HS-27A (cell line): ENCODE results near the gene MMP20.
"Not testable (repeated sequence)": the region's sequence is repeated elsewhere in the genome, so short reads cannot be mapped to it uniquely, and the experiment has no call there.

Experiments
- DNase-seq: peaks from one replicate; pipeline ENCODE4 v3.0.0-alpha.2; 2012; ENCODE audit warnings: low read depth, missing footprints

Gene MMP20, protein sequence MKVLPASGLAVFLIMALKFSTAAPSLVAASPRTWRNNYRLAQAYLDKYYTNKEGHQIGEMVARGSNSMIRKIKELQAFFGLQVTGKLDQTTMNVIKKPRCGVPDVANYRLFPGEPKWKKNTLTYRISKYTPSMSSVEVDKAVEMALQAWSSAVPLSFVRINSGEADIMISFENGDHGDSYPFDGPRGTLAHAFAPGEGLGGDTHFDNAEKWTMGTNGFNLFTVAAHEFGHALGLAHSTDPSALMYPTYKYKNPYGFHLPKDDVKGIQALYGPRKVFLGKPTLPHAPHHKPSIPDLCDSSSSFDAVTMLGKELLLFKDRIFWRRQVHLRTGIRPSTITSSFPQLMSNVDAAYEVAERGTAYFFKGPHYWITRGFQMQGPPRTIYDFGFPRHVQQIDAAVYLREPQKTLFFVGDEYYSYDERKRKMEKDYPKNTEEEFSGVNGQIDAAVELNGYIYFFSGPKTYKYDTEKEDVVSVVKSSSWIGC

DNA sequence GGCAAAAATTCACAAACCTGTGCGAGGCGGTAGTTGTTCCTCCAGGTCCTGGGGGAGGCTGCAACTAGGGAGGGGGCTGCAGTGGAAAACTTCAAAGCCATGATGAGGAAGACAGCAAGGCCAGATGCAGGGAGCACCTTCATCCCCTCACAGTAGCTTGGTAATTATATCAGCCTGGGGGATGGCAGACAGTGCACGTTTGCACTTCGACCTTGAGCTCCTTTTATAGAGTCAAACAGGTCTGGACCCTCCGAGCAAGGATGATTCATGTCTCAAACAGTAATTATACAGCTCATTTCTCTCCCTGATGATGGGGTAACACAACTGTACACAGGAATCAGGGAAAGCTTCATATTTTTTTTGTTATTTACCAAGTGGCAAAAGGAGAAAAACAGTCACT is at the start of gene MMP20:
MMP20 (minus strand) TSS at position 156 of the 400 bp plus-strand sequence; CDS start at position 143, 13 bp downstream.
- no peak for DNase-seq

DNA sequence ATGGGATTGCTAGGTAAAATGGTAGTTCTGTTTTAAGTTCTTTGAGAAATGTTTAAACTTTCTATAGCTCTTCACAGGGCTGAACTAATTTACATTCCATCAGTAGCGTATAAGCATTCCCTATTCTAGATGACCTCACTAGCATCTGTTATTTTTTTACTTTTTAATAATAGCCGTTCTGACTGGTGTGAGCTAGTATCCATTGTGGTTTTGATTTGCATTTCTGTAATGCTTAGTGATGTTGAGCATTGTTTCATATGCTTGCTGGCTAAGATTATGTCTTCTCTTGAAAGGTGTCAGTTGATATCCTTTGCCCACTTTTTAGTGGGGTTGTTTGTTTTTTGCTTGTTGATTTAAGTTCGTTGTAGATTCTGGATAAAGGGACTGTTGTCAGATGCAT is 44.5 kb upstream of the MMP20 start:
- no peak for DNase-seq

DNA sequence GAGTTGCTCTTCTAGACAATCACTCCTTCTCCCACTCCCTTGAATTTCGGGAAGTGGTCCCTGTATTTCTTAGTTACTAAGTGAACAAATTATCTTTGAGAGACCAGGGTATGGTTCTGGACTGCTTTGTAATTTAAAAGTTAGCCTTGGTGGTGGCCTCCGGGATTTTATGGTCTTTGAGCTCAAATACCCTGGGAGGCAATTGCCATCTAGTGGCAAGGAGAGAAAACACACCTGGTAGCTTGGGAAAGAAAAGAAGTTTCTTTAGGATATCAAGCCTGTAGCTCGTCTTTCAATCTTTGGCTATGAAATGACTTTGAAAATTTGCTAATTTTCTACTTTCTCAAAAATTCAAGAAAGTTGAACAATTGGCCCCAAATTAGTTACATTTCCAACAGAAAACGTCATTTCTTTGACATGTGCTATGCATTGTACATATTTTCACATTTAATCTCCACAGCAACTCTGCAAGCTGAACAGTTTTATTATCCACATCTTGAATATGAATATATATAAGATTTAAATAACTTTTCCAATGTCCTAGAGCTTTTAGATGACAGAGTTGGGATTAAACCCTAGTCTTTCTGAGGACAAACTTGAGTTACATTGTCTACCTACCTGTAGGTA is 41.3 kb upstream of the MMP20 start:
- DNase-seq = peak; percentile 5

DNA sequence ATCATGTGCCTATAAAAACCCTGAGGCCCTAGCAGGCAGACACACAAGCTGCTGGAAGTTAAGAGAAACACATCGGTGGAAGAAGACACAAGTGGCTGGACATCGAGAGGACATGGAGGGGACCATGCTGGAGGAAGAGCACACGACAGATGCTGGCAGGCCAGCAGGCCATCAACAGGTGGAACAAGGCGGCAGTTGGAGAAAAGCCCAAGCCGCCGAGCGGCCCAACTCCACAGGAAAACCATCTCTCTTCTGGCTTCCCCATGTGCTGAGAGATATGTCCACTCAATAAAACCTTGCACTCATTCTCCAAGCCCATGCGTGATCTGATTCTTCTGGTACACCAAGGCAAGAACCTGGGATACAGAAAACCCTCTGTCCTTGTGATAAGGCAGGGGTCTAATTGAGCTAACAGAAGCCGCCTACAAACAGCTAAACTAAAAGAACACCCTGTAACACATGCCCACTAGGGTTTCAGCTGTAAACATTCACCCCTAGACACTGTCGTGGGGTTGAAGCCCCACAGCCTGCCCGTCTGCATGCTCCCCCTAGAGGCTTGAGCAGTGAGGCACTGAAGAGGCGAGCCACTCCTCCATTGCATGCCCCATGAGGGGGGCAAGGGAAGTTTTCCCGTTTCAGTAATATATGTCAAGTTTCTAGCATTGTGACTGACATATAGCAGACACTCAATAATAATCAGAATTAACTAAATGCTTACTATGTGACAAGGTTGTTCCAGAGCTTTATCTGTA is 39.0 kb upstream of the MMP20 start:
- no peak for DNase-seq

DNA sequence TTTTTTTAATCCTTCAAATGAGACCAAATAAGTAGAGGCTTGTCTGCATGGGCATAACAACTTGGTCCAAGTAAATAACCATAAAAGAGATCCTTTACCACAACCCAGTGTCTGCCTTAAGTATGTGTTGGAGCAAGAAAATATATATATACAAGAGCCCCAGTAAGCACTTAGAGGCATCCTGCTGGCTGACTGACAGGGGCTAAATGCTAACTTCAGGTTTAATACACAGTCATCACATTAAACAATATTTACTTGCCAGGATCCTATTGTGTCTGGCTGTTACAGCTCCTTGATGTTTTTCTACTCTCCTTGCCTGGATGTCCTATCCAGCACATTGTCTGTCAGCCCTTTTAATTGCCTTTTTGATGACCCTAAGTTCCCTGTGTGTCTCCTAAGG is 37.5 kb upstream of the MMP20 start:
- DNase-seq = no peak

DNA sequence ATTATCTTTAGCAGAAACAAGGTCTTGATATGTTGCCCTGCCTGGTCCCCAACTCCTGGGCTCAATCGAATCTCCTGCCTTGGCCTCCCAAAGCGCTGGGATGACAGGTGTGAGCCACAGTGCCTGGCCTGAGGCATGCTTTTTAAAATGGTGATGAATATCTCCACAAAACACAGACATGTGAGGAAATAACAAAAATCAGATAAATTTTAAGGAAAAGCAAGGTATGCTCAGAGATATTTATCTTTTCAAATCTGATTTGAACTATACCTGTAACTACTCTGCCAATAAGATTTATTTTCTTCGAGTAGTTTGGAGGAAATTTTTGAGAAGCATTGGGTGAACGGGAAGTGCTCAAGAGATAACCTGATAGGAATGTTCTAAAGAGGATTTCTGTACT is 35.9 kb upstream of the MMP20 start:
- no peak for DNase-seq

DNA sequence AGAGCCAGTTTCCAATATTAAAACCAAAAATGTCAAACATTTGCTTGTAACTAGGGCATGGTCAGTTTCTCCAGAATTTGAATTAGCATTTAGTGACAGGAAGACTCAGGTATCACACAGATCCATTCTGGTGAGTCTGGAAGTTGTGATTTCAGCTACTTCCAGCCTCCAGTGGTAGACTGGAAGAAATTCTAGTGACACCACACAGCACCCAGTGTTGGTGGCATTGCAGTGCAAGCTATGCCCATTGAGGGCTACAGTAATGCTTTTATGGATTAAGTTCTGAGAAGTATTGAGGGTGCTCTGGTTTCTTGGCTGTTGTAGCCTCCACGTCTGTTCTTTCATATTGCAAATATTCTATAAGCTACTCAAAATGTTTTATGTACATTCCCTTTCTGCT is 31.4 kb upstream of the MMP20 start:
- DNase-seq = no peak

DNA sequence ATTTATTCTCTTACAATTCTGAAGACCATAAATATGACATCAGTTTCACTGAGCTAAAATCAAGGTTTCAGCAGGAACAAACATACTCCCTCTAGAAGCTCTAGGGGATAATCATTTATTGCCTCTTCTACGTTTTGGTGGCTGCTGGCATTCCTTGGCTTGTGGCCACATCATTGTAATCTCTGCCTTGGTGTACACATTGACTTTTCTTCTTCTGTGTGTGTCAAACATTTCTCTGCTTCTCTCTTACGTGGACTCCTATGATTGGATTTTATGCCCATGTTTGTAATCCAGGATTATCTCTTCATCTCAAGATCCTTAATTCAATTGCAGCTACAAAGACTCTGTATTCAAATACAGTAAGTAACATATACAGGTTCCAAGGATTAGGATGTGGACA is 30.4 kb upstream of the MMP20 start:
- no peak for DNase-seq

DNA sequence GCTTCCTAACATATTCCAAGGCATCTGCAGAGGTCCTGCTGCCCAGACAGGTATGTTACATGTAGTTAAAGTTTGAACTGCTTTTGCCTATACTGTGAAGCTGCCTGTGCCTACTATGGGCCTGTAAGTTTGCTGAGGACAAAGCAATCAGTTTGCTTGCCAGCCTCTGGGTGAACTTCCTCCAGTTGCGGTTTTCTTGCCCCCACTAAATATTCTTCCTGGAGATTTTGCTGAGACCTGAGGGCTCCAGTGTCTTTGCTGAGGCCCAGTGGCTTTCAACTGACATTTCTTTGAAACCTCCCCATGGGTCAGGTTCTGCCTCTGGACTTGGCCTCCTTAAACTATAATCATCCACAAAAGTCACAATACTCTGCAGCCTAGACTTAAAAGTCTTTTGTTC is 29.6 kb upstream of the MMP20 start:
- no peak for DNase-seq

DNA sequence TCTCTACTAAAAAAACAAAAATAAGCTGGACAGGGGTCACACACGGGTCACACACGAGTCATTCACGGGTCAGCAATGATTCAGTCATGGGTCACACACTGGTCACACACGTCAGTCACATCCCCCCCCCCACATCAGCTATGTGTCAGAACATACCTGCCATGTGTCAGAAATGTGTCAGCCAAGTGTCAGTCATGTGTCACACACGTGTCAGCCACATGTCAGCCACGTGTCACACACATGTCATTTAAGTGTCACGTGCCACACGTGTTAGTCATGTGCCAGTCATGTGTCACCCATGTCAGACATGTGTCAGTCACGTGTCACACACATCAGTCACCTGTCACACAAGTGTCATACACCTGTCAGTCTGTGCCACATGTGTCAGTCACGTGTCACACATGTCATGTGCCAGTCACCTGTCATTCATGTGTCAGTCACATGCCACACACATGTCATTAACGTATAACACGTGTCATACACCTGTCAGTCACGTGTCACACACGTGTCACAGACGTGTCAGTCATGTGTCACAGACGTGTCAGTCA is 28.7 kb upstream of the MMP20 start:
- DNase-seq = no peak

DNA sequence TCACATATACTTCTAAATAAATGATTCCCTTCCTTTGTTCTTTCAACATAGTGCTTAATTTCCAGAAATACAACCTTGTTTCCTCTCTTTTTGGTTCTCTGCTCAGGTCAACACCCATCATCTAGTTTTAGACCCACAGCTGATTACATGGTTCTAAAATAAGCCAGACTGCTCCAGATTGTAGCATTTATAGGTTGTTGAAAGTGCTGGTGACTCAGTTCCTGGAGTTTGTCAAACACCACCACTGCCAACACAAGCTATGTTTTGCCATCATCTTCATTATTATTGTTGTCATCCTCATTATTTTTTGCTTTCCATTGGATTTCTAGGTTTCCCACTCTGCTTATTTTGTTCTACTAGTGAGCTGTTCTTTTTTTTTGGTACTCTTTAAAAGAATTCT is 22.3 kb upstream of the MMP20 start:
- no peak for DNase-seq

DNA sequence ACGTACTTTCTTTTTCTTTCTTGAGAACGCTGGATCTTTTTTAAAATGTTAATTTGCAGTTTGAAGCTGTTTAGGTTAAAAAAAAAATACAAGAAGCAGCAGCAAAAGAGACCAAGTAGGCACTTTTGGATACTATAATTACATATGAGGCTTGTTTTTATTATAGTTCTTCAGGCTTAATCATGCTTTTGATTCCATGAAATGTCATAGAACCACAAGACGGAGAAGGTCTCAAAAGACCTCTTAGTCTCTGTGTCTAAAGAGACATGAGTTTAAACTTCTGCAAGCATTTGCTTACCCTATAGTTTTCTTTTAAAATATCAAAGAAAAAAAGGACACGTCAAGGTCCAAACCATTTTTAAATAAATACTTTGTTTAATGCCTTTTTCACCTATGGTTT is 18.8 kb upstream of the MMP20 start:
- DNase-seq = no peak

DNA sequence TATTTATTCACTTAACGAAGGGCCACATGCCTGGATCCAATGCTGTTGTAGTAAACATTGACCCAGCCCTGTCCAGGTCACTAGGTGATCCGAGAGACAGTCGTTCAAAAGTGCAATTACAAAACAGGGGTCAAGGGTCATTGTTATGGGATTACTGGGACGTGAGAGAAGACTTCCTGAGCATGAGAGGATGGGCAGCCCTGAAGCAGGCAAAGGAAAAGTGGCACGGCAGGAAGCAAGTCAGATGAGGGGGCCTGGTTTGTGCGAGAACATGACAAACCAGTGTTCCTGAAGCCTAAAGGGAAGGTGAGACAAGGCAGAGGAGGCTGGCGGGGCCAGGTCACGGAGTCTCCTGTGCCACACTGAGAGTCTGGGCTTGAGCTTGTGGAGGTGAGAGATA is 15.8 kb upstream of the MMP20 start:
- DNase-seq = no peak

DNA sequence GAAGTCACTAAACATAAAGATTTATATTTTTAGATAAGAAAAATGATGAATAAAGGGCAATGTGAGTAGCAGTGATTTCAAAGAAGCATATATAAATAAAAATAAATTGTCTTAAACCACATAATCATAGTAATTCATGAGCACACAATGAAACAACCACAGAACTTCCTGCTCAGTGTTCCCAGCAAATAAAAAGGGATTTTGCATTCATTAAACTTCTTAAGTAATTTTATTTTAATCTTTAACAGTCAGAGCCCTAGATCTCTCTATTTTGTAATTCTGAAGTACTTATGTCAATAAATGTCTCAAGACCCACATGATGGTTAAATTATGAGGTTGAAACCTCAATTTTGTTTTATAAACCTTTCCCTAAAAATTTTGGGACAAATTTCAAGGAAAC is 14.5 kb upstream of the MMP20 start:
- no peak for DNase-seq

DNA sequence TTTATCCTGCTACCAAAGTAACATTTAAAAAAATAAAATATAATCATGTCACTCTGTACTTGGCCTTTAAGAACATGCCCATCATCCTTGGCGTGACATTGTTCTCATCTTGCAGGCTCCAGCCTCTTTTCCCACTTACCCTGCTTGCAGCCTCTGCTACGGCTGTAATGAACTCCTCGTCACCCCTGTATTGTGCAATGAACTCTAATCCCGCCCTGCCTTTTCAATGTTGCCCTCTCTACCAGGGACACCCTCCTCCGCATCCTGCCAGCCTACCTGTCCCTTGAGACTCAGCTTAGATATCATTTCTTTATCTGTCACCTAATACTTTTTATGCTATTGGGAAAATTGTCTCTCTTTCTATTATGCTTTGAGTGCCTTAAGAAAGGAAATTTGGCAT is 12.6 kb upstream of the MMP20 start:
- DNase-seq = no peak

DNA sequence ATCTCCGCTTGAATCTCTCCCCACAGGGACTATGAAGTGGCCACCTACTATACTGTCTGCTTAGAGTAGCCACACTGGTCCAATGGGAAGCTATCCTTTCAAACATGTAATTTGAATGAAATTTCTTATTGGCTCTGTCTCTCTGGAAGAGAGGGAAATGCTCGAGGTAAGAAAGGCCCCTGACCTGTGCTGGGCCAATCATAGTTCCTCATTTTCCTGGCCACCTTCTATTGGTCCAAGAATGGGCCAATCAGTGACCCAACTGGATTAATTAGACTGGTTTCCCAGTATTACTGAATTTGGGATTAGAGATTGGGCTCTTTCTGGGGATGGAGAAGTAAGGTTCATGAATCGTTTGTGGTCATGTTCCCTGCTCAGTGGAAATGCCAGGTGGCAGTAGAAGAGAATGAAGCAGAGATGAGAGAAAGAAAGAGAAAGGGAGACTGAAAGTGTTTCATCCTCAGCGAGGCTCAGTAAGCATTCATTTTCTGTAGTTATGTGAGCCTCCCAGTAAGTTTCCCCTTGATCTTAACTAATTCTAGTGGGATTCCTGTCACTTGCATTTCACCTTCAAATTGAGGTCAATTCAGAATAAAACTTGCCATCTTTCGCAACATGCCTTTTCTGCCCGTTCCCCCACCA is 8.4 kb upstream of the MMP20 start:
- DNase-seq = no peak

DNA sequence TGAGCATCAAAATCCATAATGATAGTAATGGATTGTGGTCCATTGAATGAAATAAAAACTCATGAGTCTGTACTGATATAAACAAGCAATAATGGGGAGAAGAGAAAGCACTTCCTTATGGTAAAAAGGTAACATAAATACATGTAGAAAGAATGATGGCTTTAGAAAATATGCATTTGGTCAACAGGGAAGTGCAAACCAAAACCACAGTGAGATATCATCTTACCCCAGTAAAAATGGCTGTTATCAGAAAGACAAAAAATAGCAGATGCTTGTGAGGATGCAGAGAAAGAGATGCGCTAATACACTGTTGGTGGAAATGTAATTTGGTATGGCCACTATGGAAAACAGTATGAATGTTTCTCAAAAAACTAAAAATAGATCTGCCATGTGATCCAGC is 6.9 kb upstream of the MMP20 start:
- no peak for DNase-seq

DNA sequence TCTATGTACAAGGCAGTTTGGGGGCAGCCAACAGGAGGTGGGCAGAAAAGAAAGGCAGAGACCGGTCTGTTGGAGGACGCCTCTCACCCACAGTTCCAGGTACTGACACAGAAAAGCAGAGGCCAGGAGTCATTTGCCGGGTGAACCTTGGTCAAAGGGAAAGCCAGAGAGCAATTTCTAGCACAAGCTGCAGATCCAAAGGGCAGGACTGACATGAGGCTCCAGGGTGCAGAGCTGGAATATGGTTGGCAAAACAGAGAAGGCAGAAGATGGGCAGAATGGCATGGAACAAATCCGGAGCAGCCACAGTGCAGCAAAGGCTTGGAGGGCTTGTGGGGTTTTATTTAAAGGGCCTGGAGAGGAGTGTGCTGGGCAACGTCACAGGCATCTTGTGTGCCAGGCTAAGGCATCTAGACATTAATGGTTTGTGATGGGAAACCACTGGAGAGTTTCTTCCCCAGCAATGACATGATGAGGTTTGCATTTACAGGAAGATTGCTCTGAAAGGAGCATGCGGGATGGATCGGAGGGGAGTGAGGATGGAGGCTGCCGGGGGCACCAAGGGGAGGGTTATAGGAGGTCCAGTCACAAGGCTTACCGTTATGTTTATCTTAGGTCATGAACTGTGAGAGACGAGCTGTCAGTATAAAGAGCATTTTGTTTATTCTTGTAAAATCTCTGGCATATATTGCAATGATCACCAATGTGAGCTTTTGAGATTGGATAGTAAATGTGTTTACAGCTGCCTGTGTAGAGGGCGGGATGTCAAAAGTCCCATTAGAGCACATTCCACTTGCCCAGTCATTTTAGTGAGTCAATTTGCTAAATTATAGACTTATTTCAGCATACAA is 5.7 kb upstream of the MMP20 start:
- DNase-seq = no peak

DNA sequence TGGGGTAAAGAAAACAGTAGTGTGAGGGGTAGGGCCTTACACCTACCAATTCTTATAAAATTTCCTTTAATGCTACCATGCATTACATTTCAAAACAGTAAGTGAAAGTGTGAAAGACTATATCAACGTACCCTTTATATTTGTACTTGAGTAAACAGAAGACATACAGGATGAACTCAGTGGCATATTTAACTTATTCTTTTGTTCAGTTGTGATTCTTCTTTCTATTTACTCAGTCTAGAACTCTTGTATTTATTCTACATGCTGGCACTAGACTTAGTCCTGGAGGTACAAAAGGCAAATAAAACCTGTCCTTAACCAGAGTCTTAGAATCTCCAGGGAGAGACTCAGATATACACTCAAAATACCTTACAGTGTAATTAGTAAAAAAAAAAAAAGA is 4.8 kb upstream of the MMP20 start:
- DNase-seq = not testable (repeated sequence)

DNA sequence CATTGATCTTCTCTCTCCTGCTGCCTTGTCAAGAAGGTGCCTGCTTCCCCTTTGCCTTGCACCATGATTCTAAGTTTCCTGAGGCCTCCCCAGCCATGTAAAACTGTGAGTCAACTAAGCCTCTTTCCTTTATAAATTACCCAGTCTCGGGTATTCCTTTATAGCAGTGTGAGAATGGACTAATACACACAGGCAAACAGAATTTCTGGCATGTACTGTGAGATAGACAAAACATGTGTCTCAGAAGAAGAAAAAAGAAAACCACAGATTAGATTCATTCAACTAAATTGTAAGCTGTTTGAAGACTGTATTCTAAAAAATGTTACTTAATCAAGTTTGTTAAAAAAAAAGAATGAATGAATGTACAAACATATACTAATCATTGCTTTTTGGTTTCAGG is 1.5 kb upstream of the MMP20 start:
- no peak for DNase-seq

DNA sequence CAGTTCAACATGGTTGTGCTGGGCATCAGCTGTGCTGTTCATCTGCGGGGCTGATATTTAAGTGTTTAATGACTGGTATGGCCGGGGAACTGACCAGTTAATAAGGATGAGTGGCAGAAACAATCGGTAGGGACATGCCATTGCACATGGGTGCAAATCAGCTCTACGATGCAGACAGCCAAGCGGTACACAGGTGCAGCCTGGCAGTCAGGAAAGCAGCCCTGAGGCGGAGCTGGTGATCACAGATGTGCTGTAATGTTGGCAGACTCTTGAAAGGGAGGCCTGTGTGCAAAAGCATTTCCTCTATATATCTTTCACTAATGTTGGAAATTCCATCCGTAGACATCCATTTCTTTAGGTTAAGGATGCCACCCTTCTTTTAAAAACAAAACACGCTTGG is 1.1 kb downstream of the MMP20 start:
- DNase-seq = no peak
